Measurements from ENCODE around the gene ARMC10. TPM values are rescaled to one million over a fixed set of nuclear protein-coding genes. Genes with fewer than 3 reads are reported as not detected.

ARMC10 gene
- 28.5 and 31.9 TPM in 2 replicates for total RNA-seq (2014; rRNA removed; shearing (Covaris generic))

DNA sequence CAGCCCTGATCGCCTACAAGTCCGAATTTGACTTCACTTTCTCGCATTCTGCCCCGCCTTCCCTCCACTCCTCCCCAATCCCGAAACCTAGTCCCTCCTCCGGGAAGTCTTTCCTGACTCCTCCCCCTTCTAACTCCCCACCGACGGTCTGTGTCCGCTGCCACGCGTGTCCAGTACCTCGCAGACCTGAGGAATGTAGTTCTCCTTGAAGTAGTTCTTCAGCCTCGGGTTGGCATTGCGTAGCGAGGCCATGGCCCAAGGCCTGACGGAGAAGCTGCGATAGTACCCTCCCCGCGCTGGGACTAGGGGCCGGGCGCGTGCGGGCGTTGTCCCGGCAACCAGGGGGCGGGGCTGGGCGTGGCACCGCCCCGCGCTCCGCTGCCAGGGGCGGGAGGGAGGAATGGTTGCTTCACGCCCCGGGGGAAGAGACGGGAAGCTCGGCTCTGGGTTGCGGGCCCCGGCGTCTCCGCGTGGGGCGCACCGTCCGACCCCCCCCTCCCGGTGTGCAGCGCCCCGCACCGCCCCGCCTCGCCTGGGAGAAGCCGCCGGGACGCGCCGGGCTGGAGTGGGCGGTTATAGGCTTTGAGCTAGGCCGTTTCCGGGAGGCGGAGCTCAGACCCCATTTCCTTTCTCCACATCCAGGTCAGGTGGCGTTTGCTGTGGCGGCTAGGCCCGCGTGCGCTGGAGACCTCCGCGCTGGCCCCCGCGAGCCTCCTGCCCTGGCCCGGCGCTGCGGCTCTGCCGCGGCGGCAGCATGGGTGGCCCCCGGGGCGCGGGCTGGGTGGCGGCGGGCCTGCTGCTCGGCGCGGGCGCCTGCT is at the start of gene ARMC10, which contains the start of gene FBXL13:
Gene ARMC10, plus strand, starts transcription at position 622 of the 818 bp plus-strand sequence. Its CDS starts 133 bp downstream, at position 755.
Gene FBXL13, minus strand, starts transcription at position 278 of the 818 bp plus-strand sequence.

Other genes with a start within 250 kb of the ARMC10 start
- 3.8 and 5.0 TPM in 2 replicates for gene LRRC17, start 162.1 kb upstream of the ARMC10 start, total RNA-seq (2014; rRNA removed; shearing (Covaris generic))
- 0.64 and 0.93 TPM in 2 replicates for gene FBXL13, start 344 bp upstream of the ARMC10 start, total RNA-seq (2014; rRNA removed; shearing (Covaris generic))
- 4.5 TPM in 2 replicates for gene NAPEPLD, start 74.0 kb downstream of the ARMC10 start, total RNA-seq (2014; rRNA removed; shearing (Covaris generic))
- gene PMPCB, start 222.3 kb downstream of the ARMC10 start, total RNA-seq (2014; rRNA removed; shearing (Covaris generic)): 81.9 and 102 TPM in 2 replicates